ENCODE results near the gene ADH1C. TPM values are rescaled to one million over a fixed set of nuclear protein-coding genes. Genes with fewer than 3 reads are reported as not detected.
A peak's percentile ranks its signal among the peaks of the same experiment; 100 is the strongest.
"Not testable (repeated sequence)": the region's sequence is repeated elsewhere in the genome, so short reads cannot be mapped to it uniquely, and the experiment has no call there.

The ADH1C gene
- total RNA-seq (2014; rRNA removed; shearing (Covaris generic)) = not detected in 2 replicates
- not detected in 2 replicates for polyA plus RNA-seq (2015; cell fraction: cytosol; rRNA removed)
- polyA plus RNA-seq (2015; cell fraction: nucleus; rRNA removed) = not detected in 2 replicates

- in situ Hi-C loops (cut with HindIII; ENCODE audit: low pct_unique_long_range_greater_than_20kb, low sequenced_read_pairs) = no loop called here
- DNase-seq (ENCODE audit: low read depth, low spot score) = no peak
Measured at GRCh38 chr4:99352602-99353537, at the start of gene ADH1C. ADH1C (minus strand) TSS chr4:99352746; CDS start chr4:99352675, 71 bp downstream.

- in situ Hi-C loops (cut with HindIII; ENCODE audit: low pct_unique_long_range_greater_than_20kb, low sequenced_read_pairs) = no loop called here
- DNase-seq (ENCODE audit: low read depth, low spot score) = no peak
Measured at GRCh38 chr4:99400831-99401230, 48.3 kb upstream of the ADH1C start.

- DNase-seq (ENCODE audit: low read depth, low spot score) = no peak
- in situ Hi-C loops (cut with HindIII; ENCODE audit: low pct_unique_long_range_greater_than_20kb, low sequenced_read_pairs) = no loop called here
Measured at GRCh38 chr4:99399017-99399416, 46.5 kb upstream of the ADH1C start.

GRCh38 chr4:99395595-99396364 lies 43.2 kb upstream of the ADH1C start:
- DNase-seq (ENCODE audit: low read depth, low spot score) = no peak
- in situ Hi-C loops (cut with HindIII; ENCODE audit: low pct_unique_long_range_greater_than_20kb, low sequenced_read_pairs) = no loop called here

- in situ Hi-C loops (cut with HindIII; ENCODE audit: low pct_unique_long_range_greater_than_20kb, low sequenced_read_pairs) = no loop called here
- no peak for DNase-seq (ENCODE audit: low read depth, low spot score)
Measured at GRCh38 chr4:99394896-99395295, 42.4 kb upstream of the ADH1C start.

GRCh38 chr4:99390055-99390454 lies 37.5 kb upstream of the ADH1C start:
- in situ Hi-C loops (cut with HindIII; ENCODE audit: low pct_unique_long_range_greater_than_20kb, low sequenced_read_pairs) = no loop called here
- DNase-seq (ENCODE audit: low read depth, low spot score) = no peak

- in situ Hi-C loops (cut with HindIII; ENCODE audit: low pct_unique_long_range_greater_than_20kb, low sequenced_read_pairs) = no loop called here
Measured at GRCh38 chr4:99389606-99390005, 37.1 kb upstream of the ADH1C start.

DNA sequence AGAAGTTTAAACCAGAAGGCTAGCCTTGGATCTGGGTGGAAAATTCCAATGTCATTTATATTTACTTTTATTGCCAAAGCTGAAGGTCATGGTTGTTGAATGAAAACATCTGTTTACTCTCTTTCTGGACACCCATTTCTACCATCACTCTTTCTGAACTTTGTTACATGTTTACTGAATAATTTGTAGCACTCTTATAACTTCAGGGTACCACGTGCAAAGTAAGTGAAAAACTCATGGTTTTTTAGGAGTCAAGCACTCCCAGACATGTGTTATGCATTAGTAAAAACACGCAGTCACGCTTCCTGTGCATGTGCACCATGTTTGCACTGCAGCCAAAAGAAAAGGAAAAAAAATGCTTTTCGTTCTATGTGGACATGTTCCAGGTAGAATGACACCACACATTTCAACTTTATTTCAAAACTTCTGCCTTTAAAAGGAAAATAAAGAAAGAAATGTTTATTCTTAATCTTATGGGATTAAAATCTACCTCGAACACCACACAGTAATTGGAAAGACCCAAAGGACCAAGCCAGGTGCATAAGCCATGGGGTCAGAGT lies 31.4 kb upstream of the ADH1C start:
- in situ Hi-C loops (cut with HindIII; ENCODE audit: low pct_unique_long_range_greater_than_20kb, low sequenced_read_pairs) = no loop called here
- DNase-seq (ENCODE audit: low read depth, low spot score) = no peak

More at GRCh38 chr4:99389606-99390005, 37.1 kb upstream of the ADH1C start:
- DNase-seq (ENCODE audit: low read depth, low spot score) = no peak

GRCh38 chr4:99383399-99383798 lies 30.9 kb upstream of the ADH1C start:
- no peak for DNase-seq (ENCODE audit: low read depth, low spot score)
- in situ Hi-C loops (cut with HindIII; ENCODE audit: low pct_unique_long_range_greater_than_20kb, low sequenced_read_pairs) = no loop called here

DNA sequence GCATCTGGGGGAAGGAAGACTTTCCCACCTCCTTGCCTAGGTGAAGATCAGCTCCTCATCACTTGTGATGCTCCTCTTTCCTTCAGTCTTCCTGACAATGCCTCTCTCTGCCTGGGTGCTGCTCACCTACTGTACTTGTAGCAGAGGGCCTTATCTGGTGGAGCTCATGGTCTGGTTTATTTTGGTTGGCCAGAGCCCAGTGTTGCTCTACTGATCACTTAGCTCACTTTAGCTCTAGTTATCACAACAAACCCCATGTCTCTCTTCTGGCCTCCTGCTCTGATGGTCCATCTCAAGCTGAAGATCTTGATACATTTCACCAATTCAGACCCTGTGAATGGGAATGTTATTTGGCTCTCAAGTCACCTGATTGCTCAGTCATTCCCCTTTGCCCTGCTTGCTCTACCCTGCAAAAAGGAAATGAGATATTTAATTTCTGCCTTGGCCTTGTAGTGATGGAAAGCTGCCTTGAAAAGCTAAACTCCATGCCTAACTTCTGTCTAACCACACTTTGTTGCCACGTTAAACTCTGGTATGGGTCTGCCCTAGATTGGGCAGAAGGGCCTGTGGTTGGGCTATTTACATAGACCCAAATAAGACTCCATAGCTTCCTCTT lies 30.3 kb upstream of the ADH1C start:
- in situ Hi-C loops (cut with HindIII; ENCODE audit: low pct_unique_long_range_greater_than_20kb, low sequenced_read_pairs) = no loop called here
- DNase-seq (ENCODE audit: low read depth, low spot score) = no peak

DNA sequence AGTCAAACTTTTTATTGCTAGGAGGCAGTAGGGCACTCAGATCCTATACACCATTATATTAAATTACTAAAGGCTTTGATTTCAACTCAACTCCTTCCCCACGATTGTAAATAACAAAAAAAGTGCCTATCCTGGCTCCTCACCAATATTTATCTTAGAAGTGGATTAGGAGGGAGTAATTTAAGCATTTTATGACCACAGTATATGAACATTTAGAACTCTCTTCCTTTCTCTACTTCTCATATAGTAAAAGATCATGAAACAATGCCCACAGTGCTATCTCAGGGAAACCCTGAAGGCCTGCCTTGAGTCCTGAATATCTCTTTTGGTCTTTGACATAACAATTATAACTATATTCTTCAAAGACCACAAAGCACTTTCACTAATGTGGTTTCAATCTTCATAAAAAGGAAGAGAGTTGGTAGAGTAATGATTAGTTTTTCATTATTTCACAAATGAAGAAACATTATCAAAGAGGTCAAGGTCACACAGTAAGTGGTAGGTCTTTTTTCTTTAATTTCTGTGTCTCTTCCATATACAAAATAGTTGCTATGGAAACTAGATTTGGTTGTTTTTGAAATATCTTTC lies 29.1 kb upstream of the ADH1C start:
- no peak for DNase-seq (ENCODE audit: low read depth, low spot score)
- in situ Hi-C loops (cut with HindIII; ENCODE audit: low pct_unique_long_range_greater_than_20kb, low sequenced_read_pairs) = no loop called here

- no peak for DNase-seq (ENCODE audit: low read depth, low spot score)
- in situ Hi-C loops (cut with HindIII; ENCODE audit: low pct_unique_long_range_greater_than_20kb, low sequenced_read_pairs) = no loop called here
Measured at GRCh38 chr4:99379571-99379970, 27.0 kb upstream of the ADH1C start.

GRCh38 chr4:99378876-99379275 lies 26.3 kb upstream of the ADH1C start:
- DNase-seq (ENCODE audit: low read depth, low spot score) = peak; percentile 39
- in situ Hi-C loops (cut with HindIII; ENCODE audit: low pct_unique_long_range_greater_than_20kb, low sequenced_read_pairs) = no loop called here

DNA sequence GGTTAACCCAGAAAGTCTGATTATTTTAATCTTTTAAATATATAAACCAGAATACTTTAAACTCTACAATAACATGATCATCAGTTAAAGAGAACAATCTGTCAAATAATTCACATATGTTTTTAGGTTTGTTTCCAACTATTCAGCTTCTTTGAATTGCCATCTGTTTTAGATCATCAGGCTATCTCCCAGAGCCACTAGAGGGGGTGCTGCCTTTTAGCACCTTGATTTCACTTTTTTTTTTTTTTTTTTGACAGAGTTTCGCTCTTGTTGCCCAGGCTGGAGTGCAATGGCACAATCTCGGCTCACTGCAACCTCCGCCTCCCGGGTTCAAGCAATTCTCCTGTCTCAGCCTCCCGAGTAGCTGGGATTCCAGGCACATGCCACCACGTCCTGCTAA lies 24.8 kb upstream of the ADH1C start:
- DNase-seq (ENCODE audit: low read depth, low spot score) = peak; percentile 28
- in situ Hi-C loops (cut with HindIII; ENCODE audit: low pct_unique_long_range_greater_than_20kb, low sequenced_read_pairs) = not testable (repeated sequence)

GRCh38 chr4:99372464-99372863 lies 19.9 kb upstream of the ADH1C start:
- in situ Hi-C loops (cut with HindIII; ENCODE audit: low pct_unique_long_range_greater_than_20kb, low sequenced_read_pairs); DNase-seq (ENCODE audit: low read depth, low spot score): not testable (repeated sequence)

GRCh38 chr4:99367817-99368216 lies 15.3 kb upstream of the ADH1C start:
- in situ Hi-C loops (cut with HindIII; ENCODE audit: low pct_unique_long_range_greater_than_20kb, low sequenced_read_pairs); DNase-seq (ENCODE audit: low read depth, low spot score): not testable (repeated sequence)

DNA sequence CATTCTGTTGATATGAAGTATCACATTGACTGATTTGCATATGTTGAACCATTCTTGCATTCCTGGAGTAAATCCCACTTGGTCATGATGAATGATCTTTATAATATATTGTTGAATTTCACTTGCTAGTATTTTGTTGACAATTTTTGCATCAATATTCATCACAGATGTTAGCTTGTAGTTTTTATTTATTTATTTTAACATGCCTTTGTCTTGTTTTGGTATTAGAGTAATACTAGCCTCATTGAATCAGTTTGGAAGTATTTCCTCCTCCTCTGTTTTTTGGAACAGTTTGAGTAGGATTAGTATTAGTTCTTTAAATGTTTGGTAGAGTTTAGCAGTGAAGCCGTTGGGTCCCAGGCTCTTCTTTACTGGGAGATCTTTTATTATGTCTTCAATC lies 13.9 kb upstream of the ADH1C start:
- in situ Hi-C loops (cut with HindIII; ENCODE audit: low pct_unique_long_range_greater_than_20kb, low sequenced_read_pairs) = no loop called here
- no peak for DNase-seq (ENCODE audit: low read depth, low spot score)
